Stimulated activated CD8-positive, alpha-beta memory T cell treated with anti-CD3 and anti-CD28 coated beads, Interleukin-12 subunit alpha, Interleukin-12 subunit beta, amount 100 ng/mL, for 24 hours (primary cell): ENCODE results near the gene GABPA.
"Not testable (repeated sequence)": the region's sequence is repeated elsewhere in the genome, so short reads cannot be mapped to it uniquely, and the experiment has no call there.

Experiments
- DNase-seq: peaks from one replicate; pipeline ENCODE4 v3.0.0-alpha.2; 2020; ENCODE audit errors: extremely low read depth

GABPA gene

DNA sequence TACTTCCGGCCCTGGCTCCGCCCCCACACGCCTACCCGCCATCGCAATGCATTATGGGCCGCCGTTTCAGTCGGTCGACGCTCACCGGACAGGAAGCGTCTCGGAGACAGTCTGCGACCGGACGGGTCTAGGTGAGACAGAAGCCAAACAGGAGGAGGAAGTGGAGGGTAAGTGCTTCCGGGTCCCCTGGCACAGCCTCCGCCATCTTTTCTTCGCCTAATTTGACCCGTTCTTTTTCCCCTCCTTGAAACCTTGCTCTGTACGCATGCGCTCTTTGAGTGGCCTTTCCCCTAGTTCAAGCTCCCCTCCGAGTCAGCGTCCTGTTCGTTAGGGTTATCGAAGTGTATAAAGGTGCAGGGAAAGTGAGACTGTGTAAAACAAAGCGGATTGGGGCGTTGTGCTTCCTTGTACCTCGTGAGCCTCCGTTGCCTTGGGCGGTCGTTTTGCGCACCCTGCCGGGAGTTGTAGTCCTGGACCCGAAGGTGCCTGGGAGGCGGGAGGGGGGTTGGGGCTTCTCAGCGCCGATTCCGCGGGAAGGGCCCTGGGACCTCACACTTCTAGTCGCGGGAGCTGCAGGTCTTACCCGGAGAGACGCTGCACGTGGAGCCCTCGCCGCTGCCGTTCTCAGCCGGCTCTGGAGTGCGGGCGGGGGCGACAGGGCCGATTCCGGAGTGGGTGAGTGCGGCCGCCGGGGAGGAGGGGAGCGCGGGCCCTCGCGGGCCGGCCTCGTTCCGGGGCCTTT lies at the start of gene GABPA, which contains the start of gene ATP5PF:
TSS of gene GABPA (plus strand) at position 69 of the 742 bp plus-strand sequence. CDS start 6,627 bp downstream, outside the sequence.
TSS of gene ATP5PF (minus strand) at position 1 of the 742 bp plus-strand sequence. CDS start 5,110 bp downstream, outside the sequence.
- DNase-seq = peak; percentile 90

DNA sequence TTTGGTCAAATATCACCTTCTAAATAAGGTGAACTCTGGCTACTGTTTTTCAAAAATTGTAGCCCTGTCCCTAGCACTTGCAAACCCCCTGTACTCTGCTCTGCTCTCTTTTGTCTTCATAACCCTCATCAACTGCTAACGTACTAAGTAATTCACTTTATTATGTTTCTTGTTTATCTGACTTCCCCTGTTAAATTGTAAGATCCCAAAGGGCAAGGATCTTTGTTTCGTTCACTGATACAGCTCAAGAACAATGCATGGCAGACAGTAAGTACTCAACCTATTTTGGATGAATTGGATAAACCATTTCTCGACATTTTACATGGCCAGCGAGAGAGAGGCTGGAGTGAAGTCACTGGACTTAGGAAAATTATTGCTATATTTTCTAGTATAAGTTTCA lies 47.0 kb upstream of the GABPA start:
- no peak for DNase-seq

DNA sequence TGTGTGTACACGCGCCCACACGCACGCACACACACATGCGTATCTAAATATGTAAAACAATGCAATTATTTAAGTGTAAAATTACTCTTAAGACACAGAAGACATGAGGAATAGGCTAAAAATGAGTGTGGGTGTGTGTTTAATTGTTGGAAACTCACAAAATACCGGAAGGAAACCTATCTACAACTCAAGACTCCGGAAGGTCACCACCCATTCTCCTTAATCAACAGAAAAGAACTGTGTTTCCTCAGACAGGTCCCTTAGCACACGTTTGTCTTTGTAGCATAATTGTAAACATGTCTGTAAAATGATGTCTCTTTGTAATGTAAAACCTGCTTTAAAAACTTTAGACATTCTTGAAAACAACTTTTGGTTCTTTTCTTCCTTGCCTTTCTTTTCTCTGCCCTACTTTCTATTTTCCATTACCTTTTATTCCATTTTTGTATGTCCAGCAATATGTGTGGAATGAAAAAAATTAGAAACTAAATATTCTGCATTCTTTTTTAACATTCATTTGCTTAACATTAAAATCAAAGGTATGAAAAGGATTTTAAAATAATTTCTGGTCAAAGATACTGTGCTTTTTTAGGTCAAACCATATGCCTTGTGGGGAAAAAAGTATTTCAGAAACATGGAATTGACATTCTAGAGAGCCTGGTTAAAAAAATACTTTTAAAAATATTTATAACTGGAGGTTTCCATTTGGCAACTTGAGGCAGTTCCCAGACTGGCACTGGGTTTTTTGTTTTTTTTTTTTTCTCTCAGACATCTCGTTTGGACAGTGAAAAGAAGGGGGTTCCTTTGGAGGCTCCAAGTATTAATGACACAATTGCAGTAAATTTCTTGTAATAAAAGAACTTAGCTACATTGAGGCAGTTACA lies 46.3 kb upstream of the GABPA start:
- no peak for DNase-seq

DNA sequence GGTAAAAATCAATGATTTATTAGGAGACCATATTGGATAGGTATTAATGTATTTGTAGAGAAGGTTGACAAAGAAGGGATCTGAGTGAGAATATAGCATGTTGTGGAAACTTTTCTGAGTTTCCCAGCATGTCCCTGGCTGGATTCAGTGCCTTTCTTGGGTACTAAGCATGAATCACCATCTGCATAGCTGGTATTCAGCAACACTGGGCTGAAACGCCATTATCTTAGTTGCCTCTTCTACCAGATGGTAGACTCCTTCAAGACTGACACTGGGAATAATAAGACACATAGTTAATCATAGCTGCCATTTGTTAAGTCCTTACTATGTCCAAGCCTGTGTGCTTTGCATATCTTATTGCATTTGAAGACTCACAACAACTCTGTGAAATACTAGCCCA lies 45.5 kb upstream of the GABPA start:
- DNase-seq = no peak

DNA sequence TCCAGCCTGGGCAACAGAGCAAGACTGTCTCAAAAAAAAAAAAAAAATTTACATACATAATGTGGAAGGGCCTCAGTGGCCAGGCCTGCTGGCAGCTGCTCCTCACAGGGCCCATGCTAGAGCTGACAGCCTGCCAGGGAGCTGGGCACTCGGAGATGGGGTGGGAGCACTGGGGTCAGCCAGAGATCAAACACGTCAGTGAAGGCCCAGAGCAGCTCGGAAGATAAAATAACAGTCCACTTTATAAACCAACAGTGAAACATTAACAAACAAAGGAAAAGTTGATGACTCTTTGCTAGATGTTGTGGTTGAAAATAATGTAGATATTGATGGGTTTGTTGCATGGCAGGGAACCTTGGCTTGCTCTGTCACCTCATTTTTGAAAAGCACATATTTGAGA lies 42.8 kb upstream of the GABPA start:
- DNase-seq = no peak

DNA sequence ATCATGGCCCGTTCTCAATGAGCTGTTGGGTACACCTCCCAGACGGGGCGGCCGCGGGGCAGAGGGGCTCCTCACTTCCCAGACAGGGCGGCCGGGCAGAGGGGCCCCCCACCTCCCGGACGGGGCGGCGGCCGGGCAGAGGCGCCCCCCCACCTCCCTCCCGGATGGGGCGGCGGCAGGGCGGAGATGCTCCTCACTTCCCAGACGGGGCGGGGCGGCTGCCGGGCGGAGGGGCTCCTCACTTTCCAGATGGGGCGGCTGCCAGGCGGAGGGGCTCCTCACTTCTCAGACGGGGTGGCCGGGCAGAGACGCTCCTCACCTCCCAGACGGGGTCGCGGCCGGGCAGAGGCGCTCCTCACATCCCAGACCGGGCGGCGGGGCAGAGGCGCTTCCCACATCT lies 39.3 kb upstream of the GABPA start:
- not testable (repeated sequence) for DNase-seq

DNA sequence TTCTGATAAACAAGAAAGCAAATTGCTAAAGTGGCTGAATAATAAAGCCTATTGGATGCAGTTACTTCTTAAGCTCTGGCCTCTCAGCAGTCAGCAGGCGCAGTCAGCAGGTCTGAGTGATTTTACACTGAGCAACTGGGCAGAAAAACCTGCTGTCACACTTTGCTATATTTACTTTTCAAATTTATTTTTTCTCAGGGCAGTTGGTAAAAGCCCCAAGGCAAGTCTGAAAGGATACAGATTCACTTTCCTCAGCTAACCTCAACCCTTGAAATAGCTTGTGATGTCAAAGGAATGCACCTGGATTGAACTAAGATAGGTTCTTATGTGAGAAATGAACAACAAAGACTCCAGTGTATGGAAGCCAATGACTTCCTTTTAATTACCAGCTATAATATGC lies 34.0 kb upstream of the GABPA start:
- no peak for DNase-seq

DNA sequence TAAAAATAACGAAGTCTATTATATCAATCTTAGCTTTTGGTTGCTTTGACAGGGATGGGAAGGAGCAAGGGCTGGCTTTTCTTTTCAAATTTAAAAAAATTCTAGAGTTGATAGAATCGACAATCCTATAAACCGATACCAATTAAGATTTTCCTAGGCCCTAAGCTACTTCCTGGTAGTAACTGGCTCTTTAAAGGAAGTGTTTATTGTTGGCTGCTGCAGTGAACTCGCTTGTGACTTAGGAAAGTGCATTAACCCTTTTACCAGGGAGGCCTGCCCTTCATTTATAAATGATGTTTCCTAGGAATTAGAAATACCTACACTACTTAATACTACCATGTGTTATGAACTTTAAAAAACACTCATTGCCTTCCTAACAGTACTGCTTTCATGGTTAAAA lies 33.2 kb upstream of the GABPA start:
- no peak for DNase-seq

DNA sequence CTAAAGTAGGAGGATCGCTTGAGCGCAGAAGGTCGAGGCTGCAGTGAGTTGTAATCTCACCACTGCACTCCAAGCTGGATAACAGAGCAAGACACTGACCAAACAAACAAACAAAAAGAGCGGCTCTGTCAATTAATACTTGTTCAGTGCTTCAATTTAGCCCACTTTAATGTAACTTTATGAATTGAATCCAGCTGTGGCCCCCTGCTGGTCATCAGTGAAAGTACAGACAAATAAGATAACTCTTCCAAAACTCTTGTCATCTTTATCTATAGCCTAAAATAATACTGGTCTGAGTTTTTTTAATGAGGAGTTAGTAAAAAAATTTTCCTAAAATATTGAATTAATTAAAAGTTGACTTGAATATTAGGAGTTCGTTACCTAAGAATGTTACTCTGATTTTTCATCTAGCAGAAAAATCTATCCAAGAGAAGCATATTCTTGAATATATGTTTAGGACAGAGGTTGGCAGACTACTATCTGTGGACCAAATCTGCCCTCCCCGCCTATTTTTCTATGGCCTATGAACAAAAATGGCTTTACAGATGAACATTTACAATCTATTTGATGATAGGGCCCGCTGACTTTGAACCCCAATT lies 26.2 kb upstream of the GABPA start:
- DNase-seq = peak; percentile 3

DNA sequence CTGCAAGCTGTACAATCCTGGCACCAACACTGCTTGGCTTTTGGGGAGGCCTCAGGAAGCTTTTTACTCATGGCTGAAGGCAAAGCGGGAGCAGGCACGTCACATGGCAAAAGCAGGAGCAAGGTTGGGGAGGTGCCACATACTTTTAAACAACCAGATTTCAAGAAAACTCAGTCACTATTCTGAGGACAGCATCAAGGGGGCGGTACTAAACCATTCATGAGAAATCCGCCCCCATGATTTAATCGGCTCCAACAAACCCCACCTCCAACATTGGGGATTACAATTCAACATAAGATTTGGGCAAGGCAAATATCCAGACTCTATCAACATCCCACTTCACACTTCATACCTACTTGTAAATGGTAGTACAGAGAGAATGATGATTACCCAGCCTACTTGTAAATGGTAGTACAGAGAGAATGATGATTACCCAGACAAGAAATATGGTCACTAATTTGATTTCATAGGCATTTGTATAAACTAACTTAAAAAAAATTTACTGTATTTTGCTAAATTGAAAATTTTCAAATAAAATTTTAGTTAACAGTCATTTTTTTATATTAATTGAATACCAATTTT lies 25.0 kb upstream of the GABPA start:
- DNase-seq = no peak

DNA sequence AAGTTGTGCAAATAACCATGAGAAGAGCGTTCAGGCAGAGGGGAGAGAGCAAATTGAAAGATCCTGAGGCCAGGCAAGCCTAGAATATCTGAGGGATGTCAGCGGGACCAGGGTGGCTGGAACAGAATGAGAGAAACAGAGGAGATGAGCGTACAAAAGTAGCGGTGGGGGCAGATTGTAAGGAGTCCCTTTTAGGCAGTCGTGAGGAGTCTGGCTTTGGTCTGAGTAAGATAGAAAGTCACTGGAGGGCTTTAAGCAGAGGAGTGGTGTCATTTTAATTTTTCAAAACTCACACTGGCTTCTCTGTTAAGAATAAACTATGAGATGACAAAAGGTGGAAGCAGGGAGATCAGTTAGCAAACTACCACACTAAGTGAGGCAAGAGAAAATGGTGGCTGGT lies 24.2 kb upstream of the GABPA start:
- no peak for DNase-seq

DNA sequence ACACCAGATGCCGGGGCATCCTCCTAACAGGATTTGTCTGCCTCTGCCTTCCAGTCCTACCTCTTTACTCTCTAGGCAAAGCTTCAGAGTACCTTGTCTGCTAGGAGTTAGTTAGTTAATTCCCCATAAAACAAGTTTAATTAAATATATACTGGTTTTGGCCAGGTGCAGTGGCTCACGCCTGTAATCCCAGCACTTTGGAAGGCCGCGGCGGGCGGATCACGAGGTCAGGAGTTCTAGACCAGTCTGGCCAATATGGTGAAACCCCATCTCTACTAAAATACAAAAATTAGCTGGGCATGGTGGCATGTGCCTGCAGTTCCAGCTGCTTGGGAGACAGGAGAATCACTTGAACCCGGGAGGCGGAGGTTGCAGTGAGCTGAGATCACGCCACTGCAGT lies 20.7 kb upstream of the GABPA start:
- DNase-seq = not testable (repeated sequence)

DNA sequence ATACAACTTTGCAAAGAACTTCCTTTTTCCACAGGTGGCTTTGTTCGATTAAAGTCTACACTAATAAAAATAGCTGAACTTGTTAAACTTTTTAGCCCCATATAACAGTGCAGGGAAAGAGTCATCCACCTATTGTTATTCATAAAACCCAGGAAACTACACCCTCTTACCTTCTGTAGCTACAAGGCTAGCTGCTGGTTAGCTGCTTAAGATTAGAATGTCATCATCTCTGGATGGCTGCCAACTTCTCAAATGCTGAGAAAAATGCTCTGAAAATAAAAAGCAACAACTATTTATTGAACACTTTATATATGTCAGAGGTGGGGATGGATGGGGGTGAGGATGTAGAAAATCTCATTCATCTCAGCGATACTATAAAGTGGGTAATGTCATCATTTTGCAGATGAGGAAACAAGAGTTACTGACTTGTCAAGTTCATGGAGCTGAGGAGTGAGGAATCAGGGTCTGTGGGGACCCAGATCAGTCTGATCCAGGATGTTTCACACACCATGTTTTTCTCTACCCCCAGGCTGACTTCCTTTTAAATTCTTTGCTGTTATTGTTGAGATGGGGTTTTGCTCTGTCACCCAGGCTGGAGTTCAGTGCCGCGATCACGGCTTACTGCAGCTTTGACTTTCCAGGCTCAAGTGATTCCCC lies 17.2 kb upstream of the GABPA start:
- DNase-seq = no peak

DNA sequence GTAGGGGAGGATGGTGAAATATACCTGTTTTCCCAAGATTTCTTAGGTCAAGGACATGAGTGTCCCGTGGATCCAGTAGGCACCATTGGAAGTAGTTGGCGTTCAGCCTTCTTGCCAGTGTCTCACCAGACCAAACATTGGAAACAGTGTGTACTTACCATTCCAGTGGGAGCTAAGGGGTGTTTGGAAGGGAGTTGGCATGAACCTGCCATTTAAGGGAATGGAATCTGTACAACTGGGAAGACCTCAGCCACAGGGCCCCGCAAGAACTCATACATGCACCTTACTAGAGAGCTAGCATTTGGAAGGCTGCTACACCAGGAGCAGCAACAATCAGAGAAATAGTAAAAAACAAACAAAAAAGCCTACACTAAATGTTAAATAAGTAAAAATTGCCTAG lies 12.8 kb upstream of the GABPA start:
- DNase-seq = no peak

DNA sequence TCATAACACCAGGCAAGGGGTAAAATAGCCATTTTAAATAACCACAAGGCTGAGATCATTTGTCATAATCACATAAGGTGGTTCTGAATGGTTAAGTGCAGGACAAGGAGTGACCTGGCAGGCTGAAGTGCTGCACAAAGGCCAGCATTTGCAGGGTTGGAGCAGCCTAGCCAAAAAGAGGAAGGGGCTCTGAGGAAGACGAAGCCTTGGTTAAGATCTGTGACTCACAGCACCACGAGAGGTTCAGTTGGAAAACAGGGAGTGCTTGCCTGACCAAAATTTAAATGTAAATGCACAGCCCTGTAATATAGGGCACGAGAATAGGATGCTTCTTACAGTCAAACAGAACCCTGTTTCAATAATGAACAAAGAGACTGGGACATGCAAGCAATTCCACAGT lies 12.1 kb upstream of the GABPA start:
- no peak for DNase-seq

DNA sequence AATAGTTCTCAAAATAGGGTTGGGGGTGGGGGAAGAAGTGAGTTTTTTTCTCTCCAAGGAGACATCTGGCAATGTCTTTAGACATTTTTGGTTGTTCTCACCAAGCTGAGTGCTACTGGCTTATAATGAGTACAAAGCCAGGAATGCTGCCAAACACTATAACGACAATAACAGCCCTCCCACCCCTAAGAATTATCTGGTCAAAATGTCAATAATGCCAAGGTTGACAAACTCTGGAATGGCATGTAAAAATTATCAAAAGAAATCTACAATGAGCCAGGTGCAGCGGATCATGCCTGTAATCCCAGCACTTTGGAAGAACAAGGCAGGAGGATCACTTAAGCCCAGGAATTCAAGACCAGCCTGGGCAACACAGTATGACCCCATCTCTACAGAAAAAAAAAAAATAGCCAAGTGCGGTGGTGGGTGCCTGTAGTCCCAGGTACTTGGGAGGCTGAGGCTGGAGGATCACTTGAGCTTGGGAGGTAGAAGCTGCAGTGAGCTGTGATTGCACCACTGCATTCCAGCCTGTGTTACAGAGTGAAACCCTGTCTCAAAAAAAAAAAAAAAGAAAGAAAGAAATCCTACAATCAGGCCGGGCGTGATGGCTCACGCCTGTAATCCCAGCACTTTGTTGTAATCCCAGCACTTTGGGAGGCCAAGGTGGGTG lies 2.5 kb upstream of the GABPA start:
- no peak for DNase-seq

DNA sequence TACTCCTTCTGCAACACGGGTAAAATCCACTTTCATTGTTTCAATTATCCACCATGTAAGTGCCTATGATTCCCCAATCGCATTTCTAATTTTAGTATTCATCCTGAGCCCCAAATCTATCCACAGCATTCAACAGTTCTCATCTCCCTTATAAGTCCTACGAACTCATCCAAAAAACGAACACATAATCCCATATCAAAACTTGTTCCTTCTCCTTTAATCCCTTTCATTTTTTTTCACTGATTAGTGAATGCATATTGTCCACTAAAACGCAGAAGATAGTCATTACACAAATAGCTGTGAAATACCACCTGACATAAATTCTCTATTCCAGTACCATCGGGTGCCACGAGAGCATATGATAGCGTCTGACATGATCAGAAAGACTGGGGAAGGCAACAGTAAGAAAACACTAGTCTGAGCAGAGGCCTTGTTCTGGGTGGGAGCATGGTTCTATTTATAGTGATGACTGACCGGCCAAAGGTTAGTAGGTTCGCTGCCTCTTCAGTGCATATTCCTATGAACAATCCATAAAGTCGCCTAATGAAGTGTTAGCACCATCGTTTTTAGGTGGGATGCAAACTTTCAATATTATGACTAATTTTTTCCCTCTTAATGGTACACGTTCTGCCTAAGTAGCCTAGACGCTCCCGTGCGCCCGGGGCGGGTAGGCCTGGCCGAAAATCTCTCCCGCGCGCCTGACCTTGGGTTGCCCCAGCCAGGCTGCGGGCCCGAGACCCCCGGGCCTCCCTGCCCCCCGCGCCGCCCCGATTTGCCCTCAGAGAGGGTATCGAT lies 716 bp upstream of the GABPA start:
- no peak for DNase-seq

DNA sequence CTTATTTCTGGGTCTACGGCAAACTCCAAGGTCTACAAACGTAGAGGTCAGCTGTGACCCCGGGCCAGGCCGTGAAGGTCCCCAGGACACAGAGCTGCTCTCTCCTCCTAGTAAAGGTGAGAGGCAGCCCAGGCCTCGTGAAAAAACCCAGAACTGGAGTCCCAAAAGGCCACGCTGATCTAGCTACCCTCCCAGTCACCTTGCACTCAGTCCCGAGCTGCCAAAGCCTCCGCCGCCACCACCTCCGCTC lies 193 bp upstream of the GABPA start:
- DNase-seq = no peak

DNA sequence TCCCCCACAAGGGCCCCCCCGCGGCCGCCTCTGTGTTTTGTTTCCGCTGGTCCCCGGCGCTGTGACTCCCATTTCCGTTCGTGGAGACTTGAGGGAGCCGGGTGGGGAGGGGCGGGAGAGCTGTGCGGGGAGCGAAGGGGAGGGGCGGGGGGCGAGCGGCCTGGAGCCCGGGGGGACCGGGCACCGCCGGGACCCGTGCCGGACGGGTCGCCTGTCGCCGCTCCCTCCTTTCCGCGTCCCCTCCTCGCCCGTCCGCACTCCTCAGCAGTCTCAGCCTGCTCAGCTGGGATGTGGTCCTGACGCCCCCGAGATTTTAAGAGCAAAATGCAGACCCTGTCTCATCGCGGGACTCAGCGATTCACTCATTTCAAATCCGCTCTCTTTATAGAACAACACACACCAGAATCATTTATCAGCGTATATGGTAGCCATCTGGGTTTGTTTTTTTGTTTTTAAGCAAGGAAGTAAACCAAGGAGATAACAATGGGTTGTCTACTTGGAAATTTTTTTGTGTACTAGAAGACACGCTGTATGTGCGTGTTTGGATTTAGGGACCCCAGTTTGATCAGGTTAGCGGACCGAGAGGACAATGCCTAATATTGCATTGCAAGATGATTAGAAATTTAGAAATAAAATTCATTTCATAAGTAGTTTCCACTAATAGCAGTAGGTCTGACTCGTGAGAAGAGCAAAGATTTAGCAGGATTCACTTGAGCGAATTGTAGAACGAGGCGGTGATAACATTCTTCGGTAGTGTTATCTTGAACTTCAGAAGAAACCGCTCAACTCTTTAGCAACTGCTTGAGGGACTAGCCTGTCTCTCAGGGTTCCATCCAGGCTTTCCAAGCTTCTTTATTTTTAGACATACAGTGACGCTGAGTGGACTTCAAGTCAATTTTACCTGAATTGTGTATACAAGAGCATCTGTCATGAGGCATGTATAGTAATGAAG lies 1.1 kb downstream of the GABPA start:
- peak; percentile 55 for DNase-seq
